Measurements from ENCODE around the gene SEC24C. TPM values are rescaled to one million over a fixed set of nuclear protein-coding genes. Genes with fewer than 3 reads are reported as not detected.

SEC24C gene
- total and polyA plus RNA-seq, 2 experiments from 2014 or later = 46.8 to 59.4 TPM

- peaks cover 15% of the 10 kb centered on the region for H3K79me2 ChIP-seq
- WGBS (ENCODE audit: low lambda C conversion rate, missing lambda C conversion rate) = 1% methylated on average over 45 of the region's 63 CpGs
Measured at GRCh38 chr10:73810735-73811465, 66.7 kb downstream of the SEC24C start.

GRCh38 chr10:73812657-73813056 is 68.5 kb downstream of the SEC24C start:
- WGBS (ENCODE audit: low lambda C conversion rate, missing lambda C conversion rate) = 83% methylated on average over 4 of the region's 4 CpGs
- TF ChIP-seq EZH2 (IDR thresholded peaks at IDR 0.05; ENCODE audit: borderline replicate concordance) (no peak), EZH2phosphoT487 (IDR thresholded peaks at IDR 0.05; ENCODE audit: low read depth, severe bottlenecking, unreplicated experiment) (no peak)
- TF ChIP-seq, protein P1, sequence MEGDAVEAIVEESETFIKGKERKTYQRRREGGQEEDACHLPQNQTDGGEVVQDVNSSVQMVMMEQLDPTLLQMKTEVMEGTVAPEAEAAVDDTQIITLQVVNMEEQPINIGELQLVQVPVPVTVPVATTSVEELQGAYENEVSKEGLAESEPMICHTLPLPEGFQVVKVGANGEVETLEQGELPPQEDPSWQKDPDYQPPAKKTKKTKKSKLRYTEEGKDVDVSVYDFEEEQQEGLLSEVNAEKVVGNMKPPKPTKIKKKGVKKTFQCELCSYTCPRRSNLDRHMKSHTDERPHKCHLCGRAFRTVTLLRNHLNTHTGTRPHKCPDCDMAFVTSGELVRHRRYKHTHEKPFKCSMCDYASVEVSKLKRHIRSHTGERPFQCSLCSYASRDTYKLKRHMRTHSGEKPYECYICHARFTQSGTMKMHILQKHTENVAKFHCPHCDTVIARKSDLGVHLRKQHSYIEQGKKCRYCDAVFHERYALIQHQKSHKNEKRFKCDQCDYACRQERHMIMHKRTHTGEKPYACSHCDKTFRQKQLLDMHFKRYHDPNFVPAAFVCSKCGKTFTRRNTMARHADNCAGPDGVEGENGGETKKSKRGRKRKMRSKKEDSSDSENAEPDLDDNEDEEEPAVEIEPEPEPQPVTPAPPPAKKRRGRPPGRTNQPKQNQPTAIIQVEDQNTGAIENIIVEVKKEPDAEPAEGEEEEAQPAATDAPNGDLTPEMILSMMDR (IDR thresholded peaks at IDR 0.05; ENCODE audit: poor library complexity) = no peak

More at GRCh38 chr10:73810735-73811465, 66.7 kb downstream of the SEC24C start:
- peak; percentile 41 for DNase-seq (ENCODE audit: low spot score)
- H4K20me1 ChIP-seq (ENCODE audit: insufficient read depth, poor library complexity, severe bottlenecking) = no peaks in the 10 kb centered on the region
- H2AFZ ChIP-seq = peak overlapping the region; percentile 82
- H3K9me2 ChIP-seq (replicated peaks; ENCODE audit: insufficient read depth) = no peaks in the 10 kb centered on the region
- peak overlapping the region; percentile 93 for H3K27ac ChIP-seq
- no peaks in the 10 kb centered on the region for H3K9me3 ChIP-seq (ENCODE audit: low read depth)
- TF ChIP-seq EZH2phosphoT487 (IDR thresholded peaks at IDR 0.05; ENCODE audit: low read depth, severe bottlenecking, unreplicated experiment) = no peak
- TF ChIP-seq, protein P1 (IDR thresholded peaks at IDR 0.05; ENCODE audit: poor library complexity) = no peak
- peak overlapping the region; percentile 98 for H3K4me2 ChIP-seq
- peak overlapping the region; percentile 94 for H3K4me3 ChIP-seq
- H3K4me1 ChIP-seq (ENCODE audit: insufficient read depth) = no peaks in the 10 kb centered on the region
- no peaks in the 10 kb centered on the region for H3K27me3 ChIP-seq
- H3K36me3 ChIP-seq (replicated peaks; ENCODE audit: insufficient read depth, low read depth) = no peaks in the 10 kb centered on the region

DNA sequence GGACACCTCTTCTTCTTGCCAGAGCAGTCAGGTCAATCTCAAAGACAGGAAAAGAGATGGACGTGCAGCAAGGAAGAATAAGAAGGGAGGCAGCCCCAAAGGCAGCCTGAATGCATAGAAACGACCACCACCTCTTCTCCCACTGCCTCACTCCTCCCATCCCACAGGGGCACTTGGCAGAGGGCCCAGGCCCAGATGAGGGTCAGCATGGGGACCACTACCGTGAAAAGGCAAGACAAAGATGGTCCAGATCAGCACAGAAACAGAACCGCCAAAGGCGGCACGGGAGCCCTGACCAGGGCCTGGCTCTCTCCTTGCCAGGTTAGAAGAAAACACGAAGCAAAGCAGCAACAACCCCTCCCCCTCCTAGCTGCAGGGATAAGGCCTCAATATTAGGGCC is 69.2 kb downstream of the SEC24C start:
- Histone ChIP-seq H4K20me1 (ENCODE audit: insufficient read depth, poor library complexity, severe bottlenecking) (no peaks in the 10 kb centered on the region), H3K27ac (no peak overlapping the region), H3K4me2 (no peak overlapping the region), H2AFZ (no peak overlapping the region), H3K4me1 (ENCODE audit: insufficient read depth) (no peaks in the 10 kb centered on the region), H3K9me2 (replicated peaks; ENCODE audit: insufficient read depth) (no peaks in the 10 kb centered on the region), H3K4me3 (no peak overlapping the region), H3K9me3 (ENCODE audit: low read depth) (no peaks in the 10 kb centered on the region), H3K79me2 (peaks cover 15% of the 10 kb centered on the region), H3K27me3 (no peaks in the 10 kb centered on the region), H3K36me3 (replicated peaks; ENCODE audit: insufficient read depth, low read depth) (no peaks in the 10 kb centered on the region)
- TF ChIP-seq EZH2phosphoT487 (IDR thresholded peaks at IDR 0.05; ENCODE audit: low read depth, severe bottlenecking, unreplicated experiment) (no peak), EZH2 (IDR thresholded peaks at IDR 0.05; ENCODE audit: borderline replicate concordance) (no peak)
- TF ChIP-seq, protein P1 (IDR thresholded peaks at IDR 0.05; ENCODE audit: poor library complexity) = no peak
- no peak for DNase-seq (ENCODE audit: low spot score)
- WGBS (ENCODE audit: low lambda C conversion rate, missing lambda C conversion rate) = 94% methylated on average over 7 of the region's 7 CpGs

More at GRCh38 chr10:73812657-73813056, 68.5 kb downstream of the SEC24C start:
- no peak for DNase-seq (ENCODE audit: low spot score)
- Histone ChIP-seq H3K4me1 (ENCODE audit: insufficient read depth) (no peaks in the 10 kb centered on the region), H3K9me2 (replicated peaks; ENCODE audit: insufficient read depth) (no peaks in the 10 kb centered on the region), H3K4me2 (no peak overlapping the region), H3K27ac (no peak overlapping the region), H2AFZ (no peak overlapping the region), H3K36me3 (replicated peaks; ENCODE audit: insufficient read depth, low read depth) (no peaks in the 10 kb centered on the region), H3K79me2 (peaks cover 15% of the 10 kb centered on the region), H3K9me3 (ENCODE audit: low read depth) (no peaks in the 10 kb centered on the region), H4K20me1 (ENCODE audit: insufficient read depth, poor library complexity, severe bottlenecking) (no peaks in the 10 kb centered on the region), H3K27me3 (no peaks in the 10 kb centered on the region), H3K4me3 (no peak overlapping the region)
